Measurements from ENCODE around the gene CHST8.

DNA sequence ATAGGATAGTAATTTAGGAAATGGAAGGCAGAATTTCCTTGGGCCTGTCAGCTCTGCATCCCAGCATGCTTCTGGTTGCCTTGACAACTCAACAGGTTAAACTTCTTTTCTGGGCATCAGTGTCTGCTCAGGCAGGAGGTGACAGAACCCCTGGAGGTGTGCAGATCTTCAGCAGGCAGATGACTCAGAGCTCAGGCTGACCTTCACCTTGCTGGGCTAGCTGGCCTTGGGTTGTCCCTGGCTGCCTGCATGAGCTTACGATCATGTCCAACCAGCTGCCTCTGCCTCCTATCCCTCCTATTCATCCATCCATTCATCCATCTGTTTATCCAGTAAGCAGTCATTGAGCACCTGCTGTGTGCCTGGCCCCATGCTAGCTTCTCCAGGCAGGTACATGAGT is 93.7 kb downstream of the CHST8 start:
- TF ChIP-seq, protein P1, sequence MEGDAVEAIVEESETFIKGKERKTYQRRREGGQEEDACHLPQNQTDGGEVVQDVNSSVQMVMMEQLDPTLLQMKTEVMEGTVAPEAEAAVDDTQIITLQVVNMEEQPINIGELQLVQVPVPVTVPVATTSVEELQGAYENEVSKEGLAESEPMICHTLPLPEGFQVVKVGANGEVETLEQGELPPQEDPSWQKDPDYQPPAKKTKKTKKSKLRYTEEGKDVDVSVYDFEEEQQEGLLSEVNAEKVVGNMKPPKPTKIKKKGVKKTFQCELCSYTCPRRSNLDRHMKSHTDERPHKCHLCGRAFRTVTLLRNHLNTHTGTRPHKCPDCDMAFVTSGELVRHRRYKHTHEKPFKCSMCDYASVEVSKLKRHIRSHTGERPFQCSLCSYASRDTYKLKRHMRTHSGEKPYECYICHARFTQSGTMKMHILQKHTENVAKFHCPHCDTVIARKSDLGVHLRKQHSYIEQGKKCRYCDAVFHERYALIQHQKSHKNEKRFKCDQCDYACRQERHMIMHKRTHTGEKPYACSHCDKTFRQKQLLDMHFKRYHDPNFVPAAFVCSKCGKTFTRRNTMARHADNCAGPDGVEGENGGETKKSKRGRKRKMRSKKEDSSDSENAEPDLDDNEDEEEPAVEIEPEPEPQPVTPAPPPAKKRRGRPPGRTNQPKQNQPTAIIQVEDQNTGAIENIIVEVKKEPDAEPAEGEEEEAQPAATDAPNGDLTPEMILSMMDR (IDR thresholded peaks at IDR 0.05; ENCODE audit: low read length), result no peak
- no peak for TF ChIP-seq EZH2 (optimal IDR thresholded peaks at IDR 0.05; ENCODE audit: low read depth, low read length)
